Activated CD4-positive, alpha-beta memory T cell treated with anti-CD3 and anti-CD28 coated beads, Interleukin-2, amount 10 ng/mL, durations not matched to agents 7 days and 5 days (primary cell): ENCODE data around the gene P4HTM. TPM values are rescaled to one million over a fixed set of nuclear protein-coding genes. Genes with fewer than 3 reads are reported as not detected.
"Not testable (repeated sequence)": the region's sequence is repeated elsewhere in the genome, so short reads cannot be mapped to it uniquely, and the experiment has no call there.

ENCODE experiments used
- CTCF ChIA-PET: fragments of 350-600 bp; sonication (Branson Sonifier 250); formaldehyde crosslinking; loops from one replicate; lab custom pipeline; 2021; ENCODE audit warnings: antibody characterized with exemption, inconsistent platforms; lab: Charles Lee
- POLR2A ChIA-PET: fragments of 350-600 bp; sonication (Branson Sonifier 250); formaldehyde crosslinking; loops from one replicate; lab custom pipeline; 2021; ENCODE audit warnings: antibody characterized with exemption; lab: Charles Lee
- DNase-seq: peaks from one replicate; pipeline ENCODE4 v3.0.0-alpha.2; 2020
- H3K27ac Mint-ChIP-seq: one replicate; pipeline ENCODE4 v1.8.0; 2021; ENCODE audit warnings: mild to moderate bottlenecking, mixed read lengths
- H3K27me3 Mint-ChIP-seq: one replicate; pipeline ENCODE4 v1.8.0; 2021; ENCODE audit warnings: mixed read lengths
- H3K36me3 Mint-ChIP-seq: one replicate; pipeline ENCODE4 v1.8.0; 2021; ENCODE audit warnings: low read depth, mixed read lengths
- H3K4me1 Mint-ChIP-seq: one replicate; pipeline ENCODE4 v1.8.0; 2021; ENCODE audit warnings: mixed read lengths
- H3K4me3 Mint-ChIP-seq: one replicate; pipeline ENCODE4 v1.8.0; 2021; ENCODE audit warnings: mild to moderate bottlenecking, mixed read lengths
- H3K9me3 Mint-ChIP-seq: one replicate; pipeline ENCODE4 v1.8.0; 2021; ENCODE audit warnings: mixed read lengths
- total RNA-seq, 2 experiments: library from RNA; stranded (reverse); gene quantifications; one replicate each; pipeline ENCODE4 v1.2.3, GENCODE V29; 2021

The P4HTM gene
- total RNA-seq, 2 experiments from 2014 or later, result 48.4 to 49.9 TPM

- no peak for DNase-seq
- Mint-ChIP-seq H3K4me3 (no peak overlapping the region), H3K27me3 (no peaks in the 10 kb centered on the region), H3K9me3 (no peaks in the 10 kb centered on the region), H3K4me1 (peaks cover 35% of the 10 kb centered on the region), H3K36me3 (peaks cover 16% of the 10 kb centered on the region), H3K27ac (no peak overlapping the region)
- ChIA-PET POLR2A (interaction anchor here (5.8 to 6.2 kb wide), 2 partner anchors 15 to 17 kb away, joined by 134 to 309 read pairs; partner anchors contain the start of genes DALRD3, NDUFAF3 and P4HTM), CTCF (interaction anchor here (1.1 to 6.6 kb wide), 2 partner anchors 9 to 16 kb away, joined by 3 to 124 read pairs; partner anchors contain the start of gene P4HTM)
Measured at GRCh38 chr3:49004352-49005302, 14.6 kb downstream of the P4HTM start.

GRCh38 chr3:49005303-49005680, 15.3 kb downstream of the P4HTM start:
- no peak overlapping the region for H3K27ac Mint-ChIP-seq
- ChIA-PET POLR2A (interaction anchor here (3.0 to 6.2 kb wide), 3 partner anchors 16 to 31 kb away, joined by 9 to 309 read pairs (median 134); partner anchors contain the start of genes DALRD3, NDUFAF3 and P4HTM), CTCF (interaction anchor here (6.6 kb wide), 1 partner anchor 17 kb away, joined by 124 read pairs; the partner anchor contains the start of gene P4HTM)
- H3K9me3 Mint-ChIP-seq, result no peaks in the 10 kb centered on the region
- DNase-seq, result no peak
- peaks cover 35% of the 10 kb centered on the region for H3K4me1 Mint-ChIP-seq
- H3K36me3 Mint-ChIP-seq, result peaks cover 16% of the 10 kb centered on the region
- H3K4me3 Mint-ChIP-seq, result no peak overlapping the region
- H3K27me3 Mint-ChIP-seq, result no peaks in the 10 kb centered on the region

- peak overlapping the region; percentile 99 for H3K27ac Mint-ChIP-seq
- peaks cover 16% of the 10 kb centered on the region for H3K36me3 Mint-ChIP-seq
- H3K9me3 Mint-ChIP-seq, result no peaks in the 10 kb centered on the region
- H3K4me3 Mint-ChIP-seq, result peak overlapping the region; percentile 99
- H3K4me1 Mint-ChIP-seq, result peaks cover 33% of the 10 kb centered on the region
- DNase-seq, result no peak
- H3K27me3 Mint-ChIP-seq, result no peaks in the 10 kb centered on the region
- ChIA-PET POLR2A (interaction anchor here (3.0 to 6.2 kb wide), 6 partner anchors 9 to 88 kb away, joined by 9 to 309 read pairs (median 38); partner anchors contain the start of genes DALRD3, IMPDH2, NDUFAF3 and P4HTM), CTCF (interaction anchor here (1.2 to 6.6 kb wide), 3 partner anchors 15 to 410 kb away, joined by 4 to 124 read pairs (median 117); partner anchors contain the start of genes DALRD3, NDUFAF3 and P4HTM)
Measured at GRCh38 chr3:49005998-49006397, 16.0 kb downstream of the P4HTM start.

- peak overlapping the region; percentile 99 for H3K27ac Mint-ChIP-seq
- H3K9me3 Mint-ChIP-seq, result no peaks in the 10 kb centered on the region
- ChIA-PET CTCF (interaction anchor here (0.5 to 6.6 kb wide), 25 partner anchors 11 to 1045 kb away, joined by 3 to 124 read pairs (median 4); partner anchors contain the start of genes ARIH2, DALRD3, IMPDH2 and IP6K2), POLR2A (interaction anchor here (0.7 to 6.2 kb wide), 19 partner anchors 10 to 464 kb away, joined by 3 to 309 read pairs (median 7); partner anchors contain the start of genes ARIH2, DAG1, DALRD3 and IMPDH2)
- peaks cover 17% of the 10 kb centered on the region for H3K36me3 Mint-ChIP-seq
- DNase-seq, result no peak
- H3K4me1 Mint-ChIP-seq, result peaks cover 32% of the 10 kb centered on the region
- peak overlapping the region; percentile 99 for H3K4me3 Mint-ChIP-seq
- no peaks in the 10 kb centered on the region for H3K27me3 Mint-ChIP-seq
Measured at GRCh38 chr3:49006408-49007067, 16.5 kb downstream of the P4HTM start.

GRCh38 chr3:49007068-49007770, 17.2 kb downstream of the P4HTM start, which contains the start of gene WDR6:
Gene WDR6, plus strand, starts transcription at chr3:49007391. Its CDS starts 41 bp downstream, at chr3:49007432.
- Mint-ChIP-seq H3K36me3 (peaks cover 24% of the 10 kb centered on the region), H3K27ac (peak within 1 kb of the TSS; percentile 99), H3K27me3 (no peaks in the 10 kb centered on the region), H3K9me3 (no peaks in the 10 kb centered on the region), H3K4me3 (peak within 1 kb of the TSS; percentile 99), H3K4me1 (peaks cover 34% of the 10 kb centered on the region)
- DNase-seq, result peak; percentile 98
- ChIA-PET POLR2A (interaction anchor here (0.7 to 6.2 kb wide), 23 partner anchors 10 to 766 kb away, joined by 3 to 309 read pairs (median 4); partner anchors contain the start of genes ARIH2, DAG1, DALRD3 and IMPDH2), CTCF (interaction anchor here (0.5 to 6.6 kb wide), 26 partner anchors 11 to 918 kb away, joined by 3 to 124 read pairs (median 4); partner anchors contain the start of genes ARIH2, DALRD3, IMPDH2 and IP6K2)

GRCh38 chr3:49007771-49008528, 17.9 kb downstream of the P4HTM start:
- Mint-ChIP-seq H3K27me3 (no peaks in the 10 kb centered on the region), H3K4me1 (peaks cover 31% of the 10 kb centered on the region), H3K27ac (peak overlapping the region; percentile 99), H3K36me3 (peaks cover 26% of the 10 kb centered on the region), H3K4me3 (peak overlapping the region; percentile 99), H3K9me3 (no peaks in the 10 kb centered on the region)
- peak; percentile 93 for DNase-seq
- ChIA-PET POLR2A (interaction anchor here (0.7 to 6.2 kb wide), 16 partner anchors 11 to 767 kb away, joined by 3 to 309 read pairs (median 8); partner anchors contain the start of genes ARIH2, DAG1, DALRD3 and IMPDH2), CTCF (interaction anchor here (0.6 to 6.6 kb wide), 17 partner anchors 12 to 919 kb away, joined by 3 to 124 read pairs (median 4); partner anchors contain the start of genes ARIH2, DALRD3, IMPDH2 and NDUFAF3)

GRCh38 chr3:49008627-49009026, 18.6 kb downstream of the P4HTM start:
- H3K27me3 Mint-ChIP-seq, H3K9me3 Mint-ChIP-seq, DNase-seq: not testable (repeated sequence)
- ChIA-PET POLR2A (interaction anchor here (2.1 to 6.2 kb wide), 8 partner anchors 12 to 162 kb away, joined by 7 to 309 read pairs (median 32); partner anchors contain the start of genes ARIH2, DALRD3, IMPDH2 and NDUFAF3), CTCF (interaction anchor here (0.6 to 6.6 kb wide), 5 partner anchors 12 to 293 kb away, joined by 3 to 124 read pairs (median 15); partner anchors contain the start of genes DALRD3, IMPDH2, NDUFAF3 and P4HTM)
- peaks cover 34% of the 10 kb centered on the region for H3K4me1 Mint-ChIP-seq
- H3K4me3 Mint-ChIP-seq, result peak overlapping the region; percentile 99
- peak overlapping the region; percentile 99 for H3K27ac Mint-ChIP-seq
- peaks cover 31% of the 10 kb centered on the region for H3K36me3 Mint-ChIP-seq

- H3K36me3 Mint-ChIP-seq, result peaks cover 35% of the 10 kb centered on the region
- POLR2A ChIA-PET, result interaction anchor here (2.8 to 6.2 kb wide), 3 partner anchors 12 to 90 kb away, joined by 22 to 309 read pairs (median 134); partner anchors contain the start of genes ARIH2, DALRD3, NDUFAF3 and P4HTM
- H3K27ac Mint-ChIP-seq, result no peak overlapping the region
- peaks cover 36% of the 10 kb centered on the region for H3K4me1 Mint-ChIP-seq
- no peak for DNase-seq
- CTCF ChIA-PET, result interaction anchor here (4.4 to 6.6 kb wide), 2 partner anchors 11 to 21 kb away, joined by 117 to 124 read pairs; partner anchors contain the start of genes DALRD3, NDUFAF3 and P4HTM
- H3K4me3 Mint-ChIP-seq, result peak overlapping the region; percentile 51
- no peaks in the 10 kb centered on the region for H3K27me3 Mint-ChIP-seq
- no peaks in the 10 kb centered on the region for H3K9me3 Mint-ChIP-seq
Measured at GRCh38 chr3:49009396-49009795, 19.4 kb downstream of the P4HTM start.

- peaks cover 46% of the 10 kb centered on the region for H3K36me3 Mint-ChIP-seq
- ChIA-PET CTCF (interaction anchor here (1.3 to 2.4 kb wide), 5 partner anchors 9 to 25 kb away, joined by 3 to 16 read pairs (median 4); partner anchors contain the start of gene P4HTM), POLR2A (interaction anchor here (3.2 to 15.9 kb wide), 2 partner anchors 8 to 24 kb away, joined by 41 to 190 read pairs; partner anchors contain the start of genes NDUFAF3 and P4HTM)
- H3K9me3 Mint-ChIP-seq, result no peaks in the 10 kb centered on the region
- H3K4me3 Mint-ChIP-seq, result no peak overlapping the region
- H3K27ac Mint-ChIP-seq, result no peak overlapping the region
- H3K27me3 Mint-ChIP-seq, result no peaks in the 10 kb centered on the region
- DNase-seq, result no peak
- H3K4me1 Mint-ChIP-seq, result peaks cover 40% of the 10 kb centered on the region
Measured at GRCh38 chr3:49012441-49013017, 22.5 kb downstream of the P4HTM start.

- peaks cover 40% of the 10 kb centered on the region for H3K4me1 Mint-ChIP-seq
- ChIA-PET POLR2A (interaction anchor here (2.0 to 15.9 kb wide), 3 partner anchors 8 to 80 kb away, joined by 10 to 190 read pairs (median 41); partner anchors contain the start of genes NDUFAF3, P4HTM and QRICH1), CTCF (interaction anchor here (1.1 to 2.4 kb wide), 5 partner anchors 8 to 25 kb away, joined by 3 to 16 read pairs (median 3); partner anchors contain the start of gene P4HTM)
- H3K27ac Mint-ChIP-seq, result no peak overlapping the region
- DNase-seq, result no peak
- H3K27me3 Mint-ChIP-seq, result no peaks in the 10 kb centered on the region
- H3K9me3 Mint-ChIP-seq, result no peaks in the 10 kb centered on the region
- no peak overlapping the region for H3K4me3 Mint-ChIP-seq
- peaks cover 42% of the 10 kb centered on the region for H3K36me3 Mint-ChIP-seq
Measured at GRCh38 chr3:49013113-49013737, 23.2 kb downstream of the P4HTM start.
